Stomach (tissue), 4 donors: ENCODE measurements around the gene PMVK.

Experiments
- CTCF ChIP-seq, 7 experiments: fragments of 450-650 bp in 4 of 7; fragments of 200-600 bp in 3 of 7; sonication (generic) in 3 of 7; IDR thresholded peaks; one replicate each; pipeline ENCODE4 v1.5.1; 2016 to 2019; ENCODE audit warnings: antibody characterized with exemption in 7 of 7, control low read depth in 2 of 7, mild to moderate bottlenecking in 1 of 7
- POLR2A ChIP-seq, 4 donors: fragments of 450-650 bp; IDR thresholded peaks; one replicate each; pipeline ENCODE4 v1.6.1; 2016; ENCODE audit warnings: antibody characterized with exemption in 4 of 4, control low read depth in 2 of 4, mild to moderate bottlenecking in 1 of 4, moderate library complexity in 1 of 4
- POLR2AphosphoS5 ChIP-seq, 3 donors: sonication (generic); formaldehyde crosslinking; IDR thresholded peaks; one replicate each; pipeline ENCODE4 v1.6.1; 2016; ENCODE audit warnings: antibody characterized with exemption in 3 of 3

GRCh38 chr1:154959426-154959780 is 22.9 kb upstream of the PMVK start:
- TF ChIP-seq POLR2AphosphoS5 (IDR thresholded peaks at IDR 0.05) (no peak), CTCF (IDR thresholded peaks at IDR 0.05) (no peak), POLR2A (IDR thresholded peaks at IDR 0.05) (no peak)
